ENCODE data around the gene TMOD3.

TMOD3 gene

DNA sequence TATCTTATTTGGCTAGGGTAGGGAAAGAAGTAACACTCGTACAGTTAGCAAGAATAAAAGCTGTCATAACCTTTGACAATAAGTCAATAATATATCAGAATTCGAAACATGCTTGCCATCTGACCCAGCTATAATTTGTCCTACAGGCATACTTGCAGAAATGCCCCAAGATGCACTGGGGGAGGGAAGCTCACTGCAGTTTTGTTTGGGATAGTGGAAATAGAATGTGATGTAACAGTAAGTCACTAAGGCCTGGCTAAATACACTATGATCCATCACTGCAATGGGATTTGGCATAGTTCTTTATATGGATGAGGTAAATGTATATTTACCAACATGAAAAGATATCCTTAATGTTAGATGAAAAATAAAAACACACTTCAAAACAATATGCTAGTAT, 25.5 kb upstream of the TMOD3 start:
- H3K4me1 ChIP-seq (ENCODE audit: insufficient read depth, insufficient read length) = no peaks in the 10 kb centered on the region
- no peak overlapping the region for H3K4me3 ChIP-seq (ENCODE audit: insufficient read length, low read depth)
- H3K27me3 ChIP-seq (ENCODE audit: insufficient read depth, insufficient read length) = no peaks in the 10 kb centered on the region
- H3K9ac ChIP-seq (ENCODE audit: insufficient read length, low read depth) = no peak overlapping the region
- H3K9me3 ChIP-seq (ENCODE audit: insufficient read depth, low read length) = no peaks in the 10 kb centered on the region
- no peak for DNase-seq (ENCODE audit: low read depth, low spot score)
- TF ChIP-seq ZNF274 (IDR thresholded peaks at IDR 0.05; ENCODE audit: low read depth, low read length) = no peak
- no peak for TF ChIP-seq YY1 (IDR thresholded peaks at IDR 0.05; ENCODE audit: insufficient read depth, insufficient read length)
- TF ChIP-seq SUZ12 (IDR thresholded peaks at IDR 0.05; ENCODE audit: extremely low read depth, insufficient read depth, insufficient read length) = no peak
- no peaks in the 10 kb centered on the region for H3K36me3 ChIP-seq (ENCODE audit: insufficient read depth, insufficient read length, low read length)

DNA sequence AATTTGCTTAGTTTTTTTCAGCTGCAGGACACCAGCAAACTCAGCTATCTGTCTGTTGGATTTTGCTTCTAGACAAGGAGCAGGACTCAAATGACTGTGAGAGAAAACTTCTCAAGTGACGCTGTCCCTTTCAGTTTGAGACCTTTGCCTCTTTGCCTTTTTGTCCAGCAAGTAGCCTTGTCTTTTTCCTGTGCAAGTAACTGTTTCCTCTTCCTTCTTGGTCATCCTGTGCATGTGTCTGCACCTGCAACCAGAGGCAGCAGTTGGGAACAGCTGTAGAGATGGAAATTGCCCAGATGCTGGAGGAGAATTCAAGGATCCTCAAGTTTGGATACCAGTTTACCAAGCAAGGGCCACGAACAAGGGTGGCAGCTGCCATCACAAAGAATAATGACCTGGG, 23.3 kb upstream of the TMOD3 start:
- Histone ChIP-seq H3K4me1 (ENCODE audit: insufficient read depth, insufficient read length) (no peaks in the 10 kb centered on the region), H3K27me3 (ENCODE audit: insufficient read depth, insufficient read length) (no peaks in the 10 kb centered on the region), H3K36me3 (ENCODE audit: insufficient read depth, insufficient read length, low read length) (no peaks in the 10 kb centered on the region), H3K4me3 (ENCODE audit: insufficient read length, low read depth) (no peak overlapping the region), H3K9me3 (ENCODE audit: insufficient read depth, low read length) (no peaks in the 10 kb centered on the region), H3K9ac (ENCODE audit: insufficient read length, low read depth) (no peak overlapping the region)
- no peak for TF ChIP-seq ZNF274 (IDR thresholded peaks at IDR 0.05; ENCODE audit: low read depth, low read length)
- TF ChIP-seq YY1 (IDR thresholded peaks at IDR 0.05; ENCODE audit: insufficient read depth, insufficient read length) = no peak
- no peak for TF ChIP-seq SUZ12 (IDR thresholded peaks at IDR 0.05; ENCODE audit: extremely low read depth, insufficient read depth, insufficient read length)
- no peak for DNase-seq (ENCODE audit: low read depth, low spot score)

DNA sequence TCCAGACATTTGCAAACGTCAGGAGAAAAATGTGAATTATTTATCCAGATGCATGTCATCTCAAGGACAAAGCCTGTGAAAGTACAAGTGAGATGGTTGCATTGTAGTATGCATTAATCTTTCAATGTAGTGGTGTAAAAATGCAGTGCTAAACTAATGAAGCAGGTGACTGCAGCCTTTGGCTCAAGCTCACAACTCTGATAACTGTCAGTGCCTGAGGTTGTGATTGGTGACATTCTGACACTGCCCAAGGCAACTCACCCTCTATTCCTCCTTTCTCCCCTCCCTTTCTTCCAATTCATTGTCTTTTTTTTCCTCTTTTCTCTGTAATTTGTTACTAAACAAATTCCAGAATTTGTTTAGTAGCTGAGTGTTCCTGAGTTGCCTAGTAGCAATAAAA, 20.0 kb upstream of the TMOD3 start:
- Histone ChIP-seq H3K4me3 (ENCODE audit: insufficient read length, low read depth) (no peak overlapping the region), H3K4me1 (ENCODE audit: insufficient read depth, insufficient read length) (no peaks in the 10 kb centered on the region), H3K27me3 (ENCODE audit: insufficient read depth, insufficient read length) (no peaks in the 10 kb centered on the region), H3K36me3 (ENCODE audit: insufficient read depth, insufficient read length, low read length) (no peaks in the 10 kb centered on the region), H3K9me3 (ENCODE audit: insufficient read depth, low read length) (no peaks in the 10 kb centered on the region), H3K9ac (ENCODE audit: insufficient read length, low read depth) (no peak overlapping the region)
- DNase-seq (ENCODE audit: low read depth, low spot score) = no peak
- no peak for TF ChIP-seq ZNF274 (IDR thresholded peaks at IDR 0.05; ENCODE audit: low read depth, low read length)
- TF ChIP-seq YY1 (IDR thresholded peaks at IDR 0.05; ENCODE audit: insufficient read depth, insufficient read length) = no peak
- TF ChIP-seq SUZ12 (IDR thresholded peaks at IDR 0.05; ENCODE audit: extremely low read depth, insufficient read depth, insufficient read length) = no peak

DNA sequence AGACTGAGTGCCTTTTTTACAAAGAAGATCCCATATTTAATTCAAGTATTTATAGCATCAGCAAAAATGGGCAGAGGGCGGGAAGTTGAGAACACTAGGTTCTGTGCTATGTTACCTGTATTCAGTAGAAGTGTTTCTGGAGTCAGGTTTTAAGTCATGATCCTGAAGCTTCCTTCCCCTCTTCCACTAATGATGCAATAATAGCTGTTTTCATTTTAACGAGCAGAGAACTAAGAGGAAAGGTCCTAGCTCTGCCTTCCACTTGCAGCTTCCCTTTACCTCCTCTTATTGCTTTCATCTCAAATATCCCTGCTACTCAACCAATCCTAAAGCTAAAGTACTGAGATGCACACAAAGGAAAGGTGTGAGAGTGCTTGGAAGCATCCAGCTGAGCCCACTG, 16.9 kb upstream of the TMOD3 start:
- Histone ChIP-seq H3K4me1 (ENCODE audit: insufficient read depth, insufficient read length) (no peaks in the 10 kb centered on the region), H3K4me3 (ENCODE audit: insufficient read length, low read depth) (no peak overlapping the region), H3K36me3 (ENCODE audit: insufficient read depth, insufficient read length, low read length) (no peaks in the 10 kb centered on the region), H3K9me3 (ENCODE audit: insufficient read depth, low read length) (no peaks in the 10 kb centered on the region), H3K9ac (ENCODE audit: insufficient read length, low read depth) (no peak overlapping the region), H3K27me3 (ENCODE audit: insufficient read depth, insufficient read length) (no peaks in the 10 kb centered on the region)
- DNase-seq (ENCODE audit: low read depth, low spot score) = no peak
- TF ChIP-seq SUZ12 (IDR thresholded peaks at IDR 0.05; ENCODE audit: extremely low read depth, insufficient read depth, insufficient read length) (no peak), YY1 (IDR thresholded peaks at IDR 0.05; ENCODE audit: insufficient read depth, insufficient read length) (no peak)

DNA sequence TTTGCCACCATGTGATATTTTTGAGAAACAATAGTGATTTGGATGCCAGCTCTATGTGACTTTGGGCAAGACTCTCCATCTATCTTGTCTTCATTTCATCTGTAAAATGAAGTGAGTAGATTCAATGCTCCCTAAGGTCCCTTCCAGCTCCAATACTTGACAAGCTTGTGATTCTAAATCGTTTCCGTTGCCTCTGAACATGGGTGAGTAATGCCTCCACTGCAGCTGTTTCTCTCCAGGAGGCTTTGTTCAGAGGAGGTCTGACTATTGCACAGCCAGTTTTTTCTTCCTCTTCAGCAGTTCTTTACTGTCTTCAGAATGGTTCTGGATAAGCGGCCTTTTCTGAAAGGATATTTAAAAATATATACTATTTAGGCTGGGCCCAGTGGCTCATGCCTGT, 14.8 kb upstream of the TMOD3 start:
- H3K9me3 ChIP-seq (ENCODE audit: insufficient read depth, low read length) = no peaks in the 10 kb centered on the region
- H3K36me3 ChIP-seq (ENCODE audit: insufficient read depth, insufficient read length, low read length) = no peaks in the 10 kb centered on the region
- H3K4me1 ChIP-seq (ENCODE audit: insufficient read depth, insufficient read length) = no peaks in the 10 kb centered on the region
- DNase-seq (ENCODE audit: low read depth, low spot score) = no peak
- TF ChIP-seq ZNF274 (IDR thresholded peaks at IDR 0.05; ENCODE audit: low read depth, low read length) (no peak), YY1 (IDR thresholded peaks at IDR 0.05; ENCODE audit: insufficient read depth, insufficient read length) (no peak), SUZ12 (IDR thresholded peaks at IDR 0.05; ENCODE audit: extremely low read depth, insufficient read depth, insufficient read length) (no peak)
- no peak overlapping the region for H3K9ac ChIP-seq (ENCODE audit: insufficient read length, low read depth)
- H3K4me3 ChIP-seq (ENCODE audit: insufficient read length, low read depth) = no peak overlapping the region
- H3K27me3 ChIP-seq (ENCODE audit: insufficient read depth, insufficient read length) = no peaks in the 10 kb centered on the region

DNA sequence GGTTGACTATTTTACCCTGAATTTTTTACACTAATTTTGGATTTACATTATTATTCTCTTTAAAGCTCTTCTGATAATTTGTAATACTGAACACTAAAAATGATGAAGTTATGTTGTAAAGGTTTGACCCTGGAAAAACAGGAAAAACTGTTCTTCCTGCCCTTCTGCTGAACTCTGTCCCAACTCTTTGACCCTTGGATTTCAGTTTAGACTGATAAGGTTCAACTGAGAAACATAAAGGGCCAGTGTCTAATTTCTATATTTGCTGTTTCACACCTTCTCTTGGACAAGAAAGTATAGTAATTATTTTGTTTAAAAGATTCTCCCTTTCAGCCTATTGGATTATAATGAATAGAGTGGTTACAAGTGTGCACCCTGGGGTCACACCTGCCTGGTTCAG, 12.8 kb upstream of the TMOD3 start:
- H3K36me3 ChIP-seq (ENCODE audit: insufficient read depth, insufficient read length, low read length) = no peaks in the 10 kb centered on the region
- peaks cover 12% of the 10 kb centered on the region for H3K9me3 ChIP-seq (ENCODE audit: insufficient read depth, low read length)
- H3K4me1 ChIP-seq (ENCODE audit: insufficient read depth, insufficient read length) = no peaks in the 10 kb centered on the region
- H3K4me3 ChIP-seq (ENCODE audit: insufficient read length, low read depth) = no peak overlapping the region
- DNase-seq (ENCODE audit: low read depth, low spot score) = no peak
- no peaks in the 10 kb centered on the region for H3K27me3 ChIP-seq (ENCODE audit: insufficient read depth, insufficient read length)
- no peak overlapping the region for H3K9ac ChIP-seq (ENCODE audit: insufficient read length, low read depth)
- TF ChIP-seq SUZ12 (IDR thresholded peaks at IDR 0.05; ENCODE audit: extremely low read depth, insufficient read depth, insufficient read length) = no peak
- TF ChIP-seq ZNF274 (IDR thresholded peaks at IDR 0.05; ENCODE audit: low read depth, low read length) = no peak
- no peak for TF ChIP-seq YY1 (IDR thresholded peaks at IDR 0.05; ENCODE audit: insufficient read depth, insufficient read length)

DNA sequence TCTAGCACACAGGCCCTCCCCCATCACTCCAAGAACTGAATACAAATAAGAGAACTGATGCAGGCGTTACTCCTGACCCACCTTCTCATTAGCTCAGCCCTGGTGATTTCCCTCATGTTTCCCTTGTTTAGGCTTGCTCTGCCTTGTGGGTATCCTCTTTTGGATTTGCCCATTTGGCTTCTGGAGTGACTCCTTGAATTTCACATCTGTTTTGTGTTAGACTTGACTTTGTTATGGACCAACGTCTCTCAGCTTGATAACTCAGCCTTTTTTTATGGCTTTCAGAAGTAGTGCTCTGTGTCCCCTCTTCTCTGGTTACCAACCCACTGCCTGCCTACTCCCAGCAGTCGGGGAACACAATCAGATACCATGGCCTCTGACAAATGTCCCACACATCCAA, 11.3 kb upstream of the TMOD3 start:
- Histone ChIP-seq H3K4me1 (ENCODE audit: insufficient read depth, insufficient read length) (no peaks in the 10 kb centered on the region), H3K4me3 (ENCODE audit: insufficient read length, low read depth) (no peak overlapping the region), H3K27me3 (ENCODE audit: insufficient read depth, insufficient read length) (no peaks in the 10 kb centered on the region), H3K9me3 (ENCODE audit: insufficient read depth, low read length) (peaks cover 14% of the 10 kb centered on the region), H3K36me3 (ENCODE audit: insufficient read depth, insufficient read length, low read length) (no peaks in the 10 kb centered on the region), H3K9ac (ENCODE audit: insufficient read length, low read depth) (no peak overlapping the region)
- DNase-seq (ENCODE audit: low read depth, low spot score) = no peak
- TF ChIP-seq SUZ12 (IDR thresholded peaks at IDR 0.05; ENCODE audit: extremely low read depth, insufficient read depth, insufficient read length) = no peak
- no peak for TF ChIP-seq ZNF274 (IDR thresholded peaks at IDR 0.05; ENCODE audit: low read depth, low read length)
- no peak for TF ChIP-seq YY1 (IDR thresholded peaks at IDR 0.05; ENCODE audit: insufficient read depth, insufficient read length)

DNA sequence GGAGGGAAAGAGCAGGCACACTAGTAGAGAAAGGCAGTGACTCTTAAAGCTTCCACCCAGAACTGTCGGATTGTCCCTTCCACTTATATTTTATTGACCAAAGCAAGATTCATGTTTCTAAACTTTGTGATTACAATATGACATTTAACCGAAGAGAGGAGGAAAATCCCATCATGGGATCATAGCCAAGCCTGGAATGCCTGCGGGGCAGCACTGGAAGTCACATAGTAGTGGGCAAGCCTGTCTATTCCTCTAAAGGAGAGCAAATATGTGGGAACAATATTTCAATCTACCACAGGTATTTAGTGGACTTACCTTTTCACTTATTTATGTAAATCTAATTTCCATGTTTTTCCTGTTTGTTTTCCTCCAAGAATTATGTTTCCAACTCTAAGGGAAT, 3.8 kb upstream of the TMOD3 start:
- Histone ChIP-seq H3K4me1 (ENCODE audit: insufficient read depth, insufficient read length) (no peaks in the 10 kb centered on the region), H3K27me3 (ENCODE audit: insufficient read depth, insufficient read length) (no peaks in the 10 kb centered on the region), H3K36me3 (ENCODE audit: insufficient read depth, insufficient read length, low read length) (no peaks in the 10 kb centered on the region), H3K9me3 (ENCODE audit: insufficient read depth, low read length) (peaks cover 11% of the 10 kb centered on the region), H3K4me3 (ENCODE audit: insufficient read length, low read depth) (no peak overlapping the region), H3K9ac (ENCODE audit: insufficient read length, low read depth) (no peak overlapping the region)
- no peak for TF ChIP-seq YY1 (IDR thresholded peaks at IDR 0.05; ENCODE audit: insufficient read depth, insufficient read length)
- TF ChIP-seq SUZ12 (IDR thresholded peaks at IDR 0.05; ENCODE audit: extremely low read depth, insufficient read depth, insufficient read length) = no peak
- no peak for TF ChIP-seq ZNF274 (IDR thresholded peaks at IDR 0.05; ENCODE audit: low read depth, low read length)
- no peak for DNase-seq (ENCODE audit: low read depth, low spot score)

Data from NT2/D1 (cell line).